Suprapubic skin (tissue), 4 donors: Measurements from ENCODE around the gene NCAPH2. TPM values are rescaled to one million over a fixed set of nuclear protein-coding genes. Genes with fewer than 3 reads are reported as not detected.

ENCODE experiments used
- DNase-seq, 2 donors: peaks; one replicate each; pipeline ENCODE4 v3.0.0-alpha.2; 2019; ENCODE audit warnings: low spot score in 2 of 2
- H3K27ac ChIP-seq: fragments of 200-600 bp; sonication (generic); one replicate; pipeline ENCODE4 v1.5.1; 2019
- H3K27me3 ChIP-seq: fragments of 200-600 bp; sonication (generic); one replicate; pipeline ENCODE4 v1.5.1; 2019
- H3K36me3 ChIP-seq: fragments of 200-600 bp; sonication (generic); one replicate; pipeline ENCODE4 v1.5.1; 2019
- H3K4me1 ChIP-seq: fragments of 200-600 bp; sonication (generic); one replicate; pipeline ENCODE4 v1.5.1; 2019
- H3K4me3 ChIP-seq: fragments of 200-600 bp; sonication (generic); one replicate; pipeline ENCODE4 v1.5.1; 2019; ENCODE audit warnings: mild to moderate bottlenecking
- H3K9me3 ChIP-seq: fragments of 200-600 bp; sonication (generic); one replicate; pipeline ENCODE4 v1.5.1; 2019
- CTCF ChIP-seq, 2 donors: fragments of 200-600 bp in 1 of 2; fragments of 450-650 bp in 1 of 2; sonication (generic) in 1 of 2; IDR thresholded peaks; one replicate each; pipeline ENCODE4 v1.5.1; 2016 to 2019; ENCODE audit warnings: antibody characterized with exemption in 2 of 2, mild to moderate bottlenecking in 1 of 2, moderate library complexity in 1 of 2
- EP300 ChIP-seq: sonication (generic); formaldehyde crosslinking; IDR thresholded peaks from one replicate; pipeline ENCODE4 v1.6.1; 2017; ENCODE audit warnings: antibody characterized with exemption
- POLR2A ChIP-seq, 2 donors: fragments of 450-650 bp; IDR thresholded peaks; one replicate each; pipeline ENCODE4 v1.6.1; 2017; ENCODE audit warnings: antibody characterized with exemption in 2 of 2, mild to moderate bottlenecking in 2 of 2, moderate library complexity in 2 of 2
- POLR2AphosphoS5 ChIP-seq, 3 donors: sonication (generic); formaldehyde crosslinking; IDR thresholded peaks; one replicate each; pipeline ENCODE4 v1.6.1; 2017; ENCODE audit warnings: antibody characterized with exemption in 3 of 3
- WGBS: methylation state at CpG from one replicate; pipeline ENCODE4 v1.1.5; 2018; 5-methylcytosine and 5-hydroxymethylcytosine counted together
- total RNA-seq, 4 donors: library from RNA; depleted of rRNA; stranded (reverse); fragments of >200 nt; gene quantifications; one replicate each; pipeline ENCODE4 v1.1.0, GENCODE V29; 2016

NCAPH2 gene
- total RNA-seq, 4 donors from 2014 or later, result 39.6 to 51.9 (median 50.0) TPM

- H3K4me1 ChIP-seq, result peaks cover 43% of the 10 kb centered on the region
Measured at GRCh38 chr22:50475652-50476002, 32.4 kb upstream of the NCAPH2 start.

GRCh38 chr22:50476868-50477267 lies 31.2 kb upstream of the NCAPH2 start:
- DNase-seq, result no peak
- peaks cover 19% of the 10 kb centered on the region for H3K27me3 ChIP-seq
- H3K4me1 ChIP-seq, result peaks cover 40% of the 10 kb centered on the region
- no peak overlapping the region for H3K4me3 ChIP-seq
- no peaks in the 10 kb centered on the region for H3K36me3 ChIP-seq
- H3K9me3 ChIP-seq, result no peaks in the 10 kb centered on the region
- H3K27ac ChIP-seq, result no peak overlapping the region
- TF ChIP-seq POLR2A (IDR thresholded peaks at IDR 0.05) (no peak), POLR2AphosphoS5 (IDR thresholded peaks at IDR 0.05) (no peak), EP300 (no peak), CTCF (IDR thresholded peaks at IDR 0.05) (no peak)
- WGBS, result 74% methylated on average over 6 of the region's 7 CpGs

More at GRCh38 chr22:50475652-50476002, 32.4 kb upstream of the NCAPH2 start:
- no peak overlapping the region for H3K27ac ChIP-seq
- no peaks in the 10 kb centered on the region for H3K9me3 ChIP-seq
- 79% methylated on average over 6 of the region's 6 CpGs for WGBS
- no peak for DNase-seq
- TF ChIP-seq CTCF (IDR thresholded peaks at IDR 0.05) (no peak), EP300 (no peak), POLR2A (IDR thresholded peaks at IDR 0.05) (no peak), POLR2AphosphoS5 (IDR thresholded peaks at IDR 0.05) (no peak)
- no peaks in the 10 kb centered on the region for H3K36me3 ChIP-seq
- H3K4me3 ChIP-seq, result peak overlapping the region; percentile 71
- H3K27me3 ChIP-seq, result peaks cover 7% of the 10 kb centered on the region

GRCh38 chr22:50477923-50478322 lies 30.1 kb upstream of the NCAPH2 start:
- Histone ChIP-seq H3K36me3 (no peaks in the 10 kb centered on the region), H3K9me3 (no peaks in the 10 kb centered on the region), H3K27ac (no peak overlapping the region), H3K4me3 (no peak overlapping the region), H3K27me3 (peaks cover 30% of the 10 kb centered on the region), H3K4me1 (peaks cover 35% of the 10 kb centered on the region)
- TF ChIP-seq POLR2A (IDR thresholded peaks at IDR 0.05), result no peak
- TF ChIP-seq POLR2AphosphoS5 (IDR thresholded peaks at IDR 0.05), result no peak
- TF ChIP-seq EP300, result no peak
- TF ChIP-seq CTCF (IDR thresholded peaks at IDR 0.05), result no peak
- 89% methylated on average over 12 of the region's 12 CpGs for WGBS
- no peak for DNase-seq

- DNase-seq, result no peak
- Histone ChIP-seq H3K4me3 (no peak overlapping the region), H3K36me3 (no peaks in the 10 kb centered on the region), H3K27ac (no peak overlapping the region), H3K4me1 (peaks cover 23% of the 10 kb centered on the region), H3K27me3 (peaks cover 46% of the 10 kb centered on the region), H3K9me3 (no peaks in the 10 kb centered on the region)
- WGBS, result 79% methylated on average over 11 of the region's 11 CpGs
- TF ChIP-seq CTCF (IDR thresholded peaks at IDR 0.05) (no peak), POLR2AphosphoS5 (IDR thresholded peaks at IDR 0.05) (no peak), POLR2A (IDR thresholded peaks at IDR 0.05) (no peak), EP300 (no peak)
Measured at GRCh38 chr22:50479721-50480120, 28.3 kb upstream of the NCAPH2 start.

- Histone ChIP-seq H3K27ac (no peak overlapping the region), H3K9me3 (no peaks in the 10 kb centered on the region), H3K4me1 (peaks cover 15% of the 10 kb centered on the region), H3K27me3 (peaks cover 51% of the 10 kb centered on the region), H3K4me3 (peak overlapping the region; percentile 54), H3K36me3 (no peaks in the 10 kb centered on the region)
- WGBS, result 6% methylated on average over 34 of the region's 45 CpGs
- TF ChIP-seq POLR2A (IDR thresholded peaks at IDR 0.05) (no peak), POLR2AphosphoS5 (IDR thresholded peaks at IDR 0.05) (no peak), EP300 (no peak), CTCF (IDR thresholded peaks at IDR 0.05) (no peak)
- no peak for DNase-seq
Measured at GRCh38 chr22:50481045-50481439, 27.0 kb upstream of the NCAPH2 start.
